Nucleus accumbens (tissue), 56 donors: Measurements from ENCODE around the gene MTMR6.
"Not testable (repeated sequence)": the region's sequence is repeated elsewhere in the genome, so short reads cannot be mapped to it uniquely, and the experiment has no call there.

ENCODE experiments used
- DNase-seq, 56 donors: peaks; one replicate each; lab custom pipeline; 2025; lab: John Stamatoyannopoulos, UW

MTMR6 gene

DNA sequence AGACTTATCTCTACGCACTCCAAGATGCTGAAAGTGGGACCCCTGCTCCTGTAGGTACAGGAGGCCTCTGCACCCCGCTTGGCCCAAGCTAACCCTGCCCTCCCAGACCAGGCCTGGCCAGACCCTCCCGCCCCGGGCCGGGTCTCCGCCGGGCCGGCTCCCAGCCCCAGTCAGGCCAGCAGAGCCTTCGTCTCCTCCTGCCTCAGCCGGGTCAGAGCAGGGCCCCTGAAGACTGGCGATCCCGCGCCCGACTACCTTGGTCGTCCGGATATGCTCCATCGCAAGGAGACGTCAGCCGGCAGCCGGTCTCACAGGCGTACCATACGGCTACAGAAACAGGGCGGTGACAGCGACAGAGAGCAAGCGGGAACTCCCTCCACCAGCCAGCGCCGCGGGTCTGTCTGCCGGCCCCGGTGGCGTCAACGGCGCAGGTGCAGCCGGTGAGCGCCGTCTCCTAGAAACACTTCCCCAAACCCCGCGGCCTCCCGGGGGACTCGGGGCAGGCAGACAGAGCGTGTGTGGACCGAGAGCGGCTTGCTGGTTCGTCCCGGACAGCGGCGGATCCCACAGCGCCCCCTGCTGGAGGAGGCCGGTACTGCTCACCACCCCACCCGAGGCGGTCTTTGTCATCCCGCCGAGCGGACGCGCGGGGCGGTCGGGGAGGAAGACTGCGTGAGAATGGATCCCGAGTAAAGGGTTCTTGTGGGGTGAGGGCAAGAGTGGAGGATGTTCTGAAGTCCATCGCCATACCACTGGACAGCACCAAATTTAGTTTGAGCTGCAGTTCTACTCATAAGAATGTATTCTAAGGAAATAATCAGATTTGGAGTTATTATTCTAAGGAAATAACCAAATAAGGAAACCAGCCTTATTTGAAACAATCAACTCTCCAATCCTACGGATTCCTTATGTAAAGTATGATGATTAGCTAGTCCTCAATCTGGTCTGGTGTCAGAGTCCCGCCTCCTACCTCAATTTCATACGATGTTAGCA, at the start of gene MTMR6:
Gene MTMR6 (minus strand): TSS at position 520 of the 993 bp plus-strand sequence. CDS start 241 bp downstream, at position 279.
- peak; percentile 5 to 96 (median 89) for DNase-seq

DNA sequence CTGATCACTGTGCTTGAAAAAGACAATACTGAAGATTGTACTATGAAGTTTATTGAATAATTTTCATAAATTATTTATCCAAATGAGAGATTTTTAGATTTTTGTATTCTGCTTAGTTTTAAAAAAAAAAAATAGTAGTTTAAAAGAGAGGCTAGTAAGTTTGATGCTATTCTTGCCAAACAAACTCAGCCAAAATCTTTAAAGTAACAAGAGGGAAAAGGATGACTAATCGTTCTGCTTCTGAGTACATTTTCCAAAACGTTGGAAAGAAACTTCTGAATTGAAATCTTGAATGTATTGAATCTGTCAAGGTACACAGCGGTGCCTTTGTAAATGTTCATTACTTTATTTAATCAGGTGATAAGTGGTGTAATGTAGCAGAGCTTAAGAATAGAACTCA, 48.6 kb upstream of the MTMR6 start:
- DNase-seq, result no peak

DNA sequence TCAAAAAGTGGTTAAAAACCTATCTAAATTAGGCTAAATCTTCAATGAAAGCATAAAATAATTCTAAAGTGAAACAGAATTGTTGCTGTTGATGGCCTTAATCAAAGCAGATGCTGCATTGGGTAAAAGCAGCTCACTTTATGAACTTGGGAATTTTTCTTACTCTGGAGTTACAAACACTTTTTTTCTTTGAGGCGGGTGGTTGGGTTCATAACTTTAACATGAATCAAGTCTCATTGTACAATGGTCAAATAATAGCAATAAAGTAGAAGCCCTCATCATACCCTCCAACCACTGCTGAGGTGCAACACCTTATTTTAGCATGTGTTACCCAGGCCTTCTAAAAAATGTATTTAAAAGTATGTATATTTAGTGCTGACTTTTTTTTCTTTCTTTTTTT, 43.3 kb upstream of the MTMR6 start:
- no peak for DNase-seq

DNA sequence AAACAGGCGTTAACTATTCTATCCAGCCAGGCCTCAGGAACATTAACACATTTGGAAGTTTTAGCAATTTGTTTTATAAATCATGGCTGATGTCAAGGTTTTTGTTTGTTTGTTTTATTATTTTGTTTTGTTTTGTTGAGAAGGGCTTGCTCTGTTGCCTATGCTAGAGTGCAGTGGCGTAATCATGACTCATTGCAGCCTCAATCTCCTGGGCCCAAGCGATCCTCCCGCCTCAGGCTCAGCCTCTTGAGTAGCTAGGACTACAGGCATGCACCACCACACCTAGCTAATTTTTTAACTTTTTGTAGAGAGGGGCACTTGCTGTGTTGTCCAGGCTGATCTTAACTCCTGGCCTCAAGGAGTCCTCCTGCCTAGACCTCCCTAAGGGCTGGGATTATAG, 42.4 kb upstream of the MTMR6 start:
- no peak for DNase-seq

DNA sequence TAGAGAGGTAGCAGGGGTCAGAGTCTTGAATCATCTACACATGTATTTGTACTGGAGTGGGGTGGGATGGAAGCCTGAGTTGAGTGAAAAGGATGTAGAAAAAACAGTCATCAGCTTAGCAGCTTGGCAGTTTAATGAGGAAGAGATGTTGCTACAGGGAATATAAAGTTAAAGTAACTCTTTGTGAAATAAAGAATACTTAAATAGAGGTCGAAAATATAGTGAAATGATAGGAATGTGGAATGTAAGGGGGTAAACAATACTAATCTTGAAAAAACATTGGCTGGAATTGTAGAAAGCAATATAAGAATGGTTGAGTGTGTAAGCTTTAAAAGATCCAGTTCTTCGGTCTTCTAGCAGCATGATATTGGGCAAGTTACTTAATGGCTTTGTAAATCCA, 36.8 kb upstream of the MTMR6 start:
- DNase-seq, result no peak

DNA sequence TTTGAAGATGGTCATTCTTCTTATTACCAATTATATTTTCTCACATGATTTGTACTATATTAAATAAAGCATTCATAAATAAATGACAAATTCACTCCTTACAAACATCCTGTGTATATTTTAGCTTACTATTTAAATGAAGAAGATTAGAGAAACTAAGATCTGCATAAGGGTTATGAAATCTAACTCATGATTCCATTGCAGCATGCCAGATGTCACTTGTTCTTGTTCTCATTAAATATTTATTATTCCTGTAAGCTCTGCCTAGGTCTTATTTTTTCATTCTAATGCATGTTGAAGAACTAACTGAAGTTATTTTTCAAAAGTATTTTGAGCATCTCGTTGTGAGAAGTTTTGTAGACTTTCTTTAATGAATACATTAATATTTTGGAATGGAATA, 32.5 kb upstream of the MTMR6 start:
- DNase-seq, result no peak

DNA sequence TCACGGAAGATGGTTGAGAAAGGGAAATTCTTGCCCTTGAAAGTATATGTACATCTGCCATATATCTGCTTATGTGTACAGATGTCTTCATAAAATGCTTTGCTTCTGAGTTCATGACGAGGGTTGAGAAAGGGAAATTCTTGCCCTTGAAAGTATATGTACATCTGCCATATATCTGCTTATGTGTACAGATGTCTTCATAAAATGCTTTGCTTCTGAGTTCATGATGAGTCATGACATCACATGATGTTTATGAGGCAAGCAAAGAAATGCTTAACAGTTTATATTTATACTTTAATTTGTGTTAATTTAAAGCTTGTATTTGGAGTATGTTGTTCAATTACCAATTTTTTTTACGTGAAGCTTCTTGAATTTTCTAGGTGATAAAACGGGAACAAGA, 31.7 kb upstream of the MTMR6 start:
- not testable (repeated sequence) for DNase-seq

DNA sequence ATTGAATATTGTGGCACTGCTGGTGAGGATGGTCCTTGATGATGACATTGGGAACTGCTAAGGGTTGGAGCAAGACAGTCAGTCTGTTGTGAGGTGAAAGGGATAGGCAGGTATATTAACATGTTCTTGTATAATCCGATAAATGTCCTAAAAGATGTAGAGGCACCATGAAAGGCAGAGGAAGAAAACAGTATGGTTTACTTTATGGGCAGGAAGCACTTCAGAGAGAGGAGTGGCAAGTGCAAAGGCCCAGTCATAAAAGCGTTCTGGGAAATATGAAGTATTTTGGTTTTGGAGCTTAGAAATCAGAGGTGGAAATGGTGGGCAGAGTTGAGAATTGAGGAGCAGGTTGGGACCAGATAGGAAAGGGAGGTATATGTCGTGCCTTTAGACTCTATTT, 23.6 kb upstream of the MTMR6 start:
- no peak for DNase-seq

DNA sequence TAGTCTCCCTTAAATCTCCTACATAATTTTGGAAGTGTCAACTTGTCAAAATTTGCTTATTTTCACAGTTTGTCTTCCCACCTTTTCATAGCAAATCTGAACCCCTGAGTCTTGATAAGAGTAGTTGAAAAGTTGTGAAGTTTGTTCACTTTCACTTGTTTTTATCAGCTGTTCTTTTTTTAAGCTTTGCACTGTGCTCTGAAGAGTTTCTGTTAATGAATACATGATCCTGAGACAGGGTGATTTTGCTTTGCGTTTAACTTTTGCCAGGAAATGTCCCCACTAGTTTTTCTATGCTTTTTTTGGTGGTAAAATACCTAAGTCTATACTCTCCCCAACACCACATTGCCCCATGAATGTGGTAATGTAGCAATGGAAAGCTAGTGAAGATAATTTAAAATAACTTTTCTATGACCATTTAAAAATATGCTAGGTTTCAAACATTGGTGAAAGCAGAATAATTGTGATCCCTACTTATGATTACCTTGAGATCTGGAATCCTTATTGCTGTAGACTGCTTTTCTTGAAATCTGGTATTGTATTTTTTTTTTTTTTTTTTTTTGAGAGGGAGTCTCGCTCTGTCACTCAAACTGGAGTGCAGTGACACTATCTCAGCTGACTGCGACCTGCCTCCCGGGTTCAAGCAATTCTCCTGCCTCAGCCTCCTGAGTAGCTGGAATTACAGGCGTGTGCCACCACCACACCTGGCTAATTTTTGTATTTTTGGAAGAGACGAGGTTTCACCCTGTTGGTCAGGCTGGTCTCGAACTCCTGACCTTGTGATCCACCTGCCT, 19.6 kb upstream of the MTMR6 start:
- DNase-seq, result no peak

DNA sequence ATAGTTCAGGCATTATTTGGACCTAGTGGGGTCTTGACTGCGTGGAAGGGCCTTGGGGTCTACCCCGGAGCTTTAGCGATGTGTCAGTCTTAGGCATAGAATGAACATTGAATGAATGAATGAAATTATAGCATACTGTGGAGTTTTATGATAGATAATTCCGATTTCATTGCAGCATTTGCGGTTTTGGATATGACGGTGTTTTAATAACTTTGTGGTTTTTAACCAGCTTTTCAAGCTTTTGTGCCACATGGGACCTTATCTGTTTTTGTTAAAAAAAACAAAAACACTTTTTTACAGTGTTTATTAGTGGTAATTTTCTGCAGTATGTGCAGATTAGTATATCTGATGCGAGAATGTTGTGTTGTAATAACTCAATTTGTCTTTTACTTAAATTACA, 14.8 kb upstream of the MTMR6 start:
- DNase-seq, result no peak

DNA sequence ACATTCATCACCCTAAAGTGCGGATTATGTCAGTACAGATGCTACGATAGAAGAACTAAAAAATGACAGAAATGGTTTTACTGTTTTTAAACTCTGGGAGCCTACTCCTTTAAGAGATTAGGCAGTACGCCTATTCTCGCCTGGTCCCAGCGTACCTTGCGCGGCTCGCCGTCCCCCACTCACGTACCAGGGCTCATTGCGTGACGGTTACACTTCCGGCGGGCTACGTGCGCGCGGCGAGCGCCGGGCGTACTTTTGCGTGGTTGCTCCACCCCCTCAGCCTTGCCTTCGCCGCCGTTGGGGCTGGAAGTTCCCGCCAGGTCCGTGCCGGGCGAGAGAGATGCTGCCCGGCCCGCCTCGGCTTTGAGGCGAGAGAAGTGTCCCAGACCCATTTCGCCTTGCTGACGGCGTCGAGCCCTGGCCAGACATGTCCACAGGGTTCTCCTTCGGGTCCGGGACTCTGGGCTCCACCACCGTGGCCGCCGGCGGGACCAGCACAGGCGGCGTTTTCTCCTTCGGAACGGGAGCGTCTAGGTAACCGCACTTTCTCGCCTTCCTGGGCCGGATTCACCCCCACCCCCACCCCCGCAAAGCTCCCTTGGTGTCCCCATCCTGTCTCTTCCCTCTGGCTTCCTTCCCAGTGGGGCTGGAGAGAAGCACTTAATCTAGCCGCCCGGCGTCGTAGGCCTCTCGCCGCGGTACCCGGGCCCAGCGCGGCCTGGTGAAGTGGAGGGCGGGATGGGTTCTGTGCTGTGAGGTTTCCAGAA, 14.2 kb upstream of the MTMR6 start, which contains the start of gene NUP58:
Gene NUP58 (plus strand): TSS at position 279 of the 767 bp plus-strand sequence. CDS start 149 bp downstream, at position 428.
- peak; percentile 55 to 97 (median 92) for DNase-seq

DNA sequence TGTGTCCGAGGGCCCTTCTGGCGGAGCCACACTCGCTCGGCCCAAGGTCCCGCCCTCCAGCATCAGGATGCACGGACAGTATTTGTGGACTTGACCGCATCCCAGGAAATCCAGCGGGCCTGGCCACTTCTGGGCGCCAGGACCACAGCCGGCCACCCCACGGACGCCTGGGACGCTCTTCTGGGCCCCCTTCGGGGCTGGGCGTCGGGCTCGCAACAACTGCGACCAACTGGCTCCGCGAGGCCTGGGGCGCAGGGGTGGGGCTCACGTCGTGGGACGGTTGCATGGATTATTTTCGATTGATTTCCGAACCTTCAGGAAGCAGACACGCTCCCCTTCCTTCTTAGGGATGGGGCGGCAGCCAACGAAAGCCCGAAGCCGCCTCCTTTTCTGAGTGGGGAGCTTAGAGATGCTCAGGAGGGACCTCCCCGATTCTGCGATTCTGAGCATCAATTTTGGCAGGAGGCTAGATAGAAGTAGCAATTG, 13.6 kb upstream of the MTMR6 start:
- peak in 47 of 56 donors; percentile 8 to 80 (median 61) for DNase-seq

DNA sequence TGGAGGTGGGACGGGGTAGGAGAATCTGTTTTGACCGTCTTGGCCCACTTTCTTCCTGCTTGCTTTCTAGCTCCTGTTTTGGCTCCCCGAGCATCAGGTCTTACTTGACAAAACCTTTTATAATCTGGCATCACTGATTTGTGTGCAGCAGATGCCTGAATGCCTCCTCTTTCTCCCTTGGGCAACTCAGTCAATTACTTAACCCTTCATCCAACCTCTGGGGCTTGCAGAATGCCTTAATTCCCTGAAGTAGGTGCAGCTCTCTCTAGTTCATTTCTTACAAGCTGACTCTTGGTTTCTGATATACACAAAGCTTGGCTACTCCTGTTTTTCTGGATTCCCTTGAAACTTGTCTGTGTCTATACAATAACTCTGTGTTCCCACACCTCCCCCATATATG, 8.4 kb upstream of the MTMR6 start:
- no peak for DNase-seq

DNA sequence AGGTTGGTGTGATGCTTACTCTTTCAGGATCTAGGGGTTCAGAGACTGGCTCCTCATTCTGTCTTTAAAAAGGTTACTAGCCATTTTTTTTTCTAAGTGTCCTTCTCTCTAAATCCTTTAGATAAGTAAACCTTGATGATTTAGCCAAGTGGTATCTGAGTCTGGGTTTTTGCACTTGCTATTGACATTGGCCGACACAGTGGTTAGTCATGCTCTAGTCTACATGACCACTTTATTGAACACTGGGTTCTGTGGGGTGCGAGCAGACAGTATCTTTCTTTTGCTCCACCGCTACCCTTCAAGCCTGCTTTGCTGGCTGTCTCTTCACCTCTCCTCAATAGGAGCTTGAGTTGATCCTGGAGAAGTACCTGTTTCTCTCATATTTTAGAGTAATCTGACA, 7.9 kb upstream of the MTMR6 start:
- no peak for DNase-seq

DNA sequence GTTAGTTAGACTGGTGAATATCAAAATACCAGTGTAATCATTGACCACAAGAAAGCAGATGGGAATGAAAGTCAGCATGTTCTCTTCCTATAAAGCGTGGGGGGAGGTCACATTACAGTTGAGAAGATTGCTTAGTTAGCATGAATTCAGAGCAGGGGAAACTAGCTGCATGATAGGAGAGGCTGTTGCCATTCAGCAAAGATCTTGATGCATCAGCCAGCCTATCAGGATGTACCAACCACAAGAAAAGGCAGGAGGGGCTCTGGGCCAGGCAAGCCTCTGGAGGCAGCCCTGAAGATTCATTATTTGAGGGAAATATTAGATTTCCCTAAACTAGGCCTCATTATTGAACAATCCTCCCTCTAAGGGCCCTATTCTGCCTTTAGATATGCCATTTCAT, 5.0 kb upstream of the MTMR6 start:
- DNase-seq, result no peak

DNA sequence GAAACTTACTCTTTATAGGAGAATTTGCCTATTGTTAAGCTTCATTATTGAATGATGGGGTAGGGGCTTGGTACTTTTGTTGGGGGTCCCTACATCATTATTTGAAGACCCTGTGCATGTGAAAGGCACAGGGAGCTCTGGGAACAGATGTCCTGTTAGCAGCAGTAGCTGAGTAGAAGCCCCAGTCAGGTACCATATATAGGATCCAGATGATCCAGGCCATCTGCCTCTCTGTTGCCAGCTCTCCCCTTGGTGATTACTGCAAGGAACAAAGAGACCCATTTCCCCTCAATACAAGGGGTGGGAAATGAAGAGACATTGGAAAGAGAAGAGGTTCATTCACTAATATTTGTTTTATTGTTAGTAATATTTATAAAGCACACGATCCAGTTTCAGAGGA, 4.4 kb upstream of the MTMR6 start:
- no peak for DNase-seq

DNA sequence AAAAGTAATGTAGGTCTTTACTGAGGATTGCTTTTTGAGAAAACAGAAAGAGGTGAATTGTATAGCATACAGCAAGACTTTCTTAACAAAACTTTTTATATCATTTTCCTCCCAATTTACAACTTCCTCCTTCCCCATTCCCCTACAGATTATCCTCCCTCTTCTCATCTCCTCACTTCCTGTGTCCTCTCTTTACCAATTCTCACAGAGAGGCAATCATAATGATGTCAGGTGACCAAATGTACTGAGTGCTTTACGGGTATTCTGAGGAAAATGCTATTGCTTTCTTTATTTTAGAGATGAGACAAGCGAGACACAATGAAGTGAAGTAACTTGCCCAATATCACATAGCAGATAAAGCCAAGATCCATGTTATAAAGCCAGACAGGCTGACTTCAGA, 1.7 kb upstream of the MTMR6 start:
- no peak for DNase-seq

DNA sequence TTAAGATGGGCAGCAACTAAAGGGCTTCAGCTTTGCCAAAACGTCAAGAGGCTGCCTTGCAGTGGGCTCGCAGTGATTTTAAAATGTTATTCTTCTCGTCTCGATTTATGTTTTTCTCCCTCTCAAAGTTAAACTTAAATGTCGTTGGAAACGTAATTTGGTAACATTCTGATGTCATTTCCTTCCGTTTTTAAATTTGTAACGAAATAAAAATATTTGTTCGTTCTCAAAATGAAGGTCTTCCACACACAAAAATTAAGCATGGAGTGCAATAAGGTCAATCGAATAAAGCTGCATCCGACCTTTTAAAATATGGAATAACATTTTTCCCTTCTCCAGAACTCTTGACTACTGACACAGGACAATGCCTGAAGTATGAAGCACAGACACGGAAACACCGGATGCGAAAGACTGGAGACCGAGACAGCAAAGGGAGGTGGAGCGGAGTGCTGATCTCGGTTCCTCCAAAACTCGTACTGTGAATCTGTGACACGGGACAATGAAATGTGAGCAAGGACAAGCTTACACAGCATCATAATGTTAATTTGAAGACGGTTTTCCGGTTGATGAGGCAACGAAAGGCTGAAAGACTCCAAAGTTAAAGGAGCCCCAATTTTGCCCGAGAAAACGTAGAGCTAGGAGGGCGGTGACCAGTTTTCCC, 850 bp downstream of the MTMR6 start:
- DNase-seq, result peak in 17 of 56 donors; percentile 4 to 50 (median 18)

DNA sequence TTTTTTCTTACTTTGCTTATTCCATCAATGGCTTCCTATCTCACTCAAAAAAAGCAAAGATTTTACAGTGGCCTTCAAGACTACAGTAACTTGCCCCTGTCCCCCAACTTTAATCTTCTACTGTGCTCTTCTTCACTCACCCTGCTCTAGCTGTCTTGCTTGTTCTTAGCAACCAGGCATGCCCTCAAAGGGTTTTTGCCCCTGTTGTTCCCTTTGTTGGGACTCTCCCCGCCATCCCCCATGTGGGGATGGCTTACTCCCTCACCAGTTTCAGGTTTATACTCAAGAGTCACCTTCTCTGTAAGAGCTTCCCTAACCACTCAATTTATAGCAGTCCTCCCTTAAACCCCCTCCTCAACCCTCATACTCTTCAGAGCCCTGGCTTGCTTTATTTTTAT, 5.4 kb downstream of the MTMR6 start:
- no peak for DNase-seq
